ENCODE results near the gene NUDCD3. TPM values are rescaled to one million over a fixed set of nuclear protein-coding genes. Genes with fewer than 3 reads are reported as not detected.

NUDCD3 gene
- total RNA-seq, 1 experiment from 2014 or later = 82.3 TPM

DNA sequence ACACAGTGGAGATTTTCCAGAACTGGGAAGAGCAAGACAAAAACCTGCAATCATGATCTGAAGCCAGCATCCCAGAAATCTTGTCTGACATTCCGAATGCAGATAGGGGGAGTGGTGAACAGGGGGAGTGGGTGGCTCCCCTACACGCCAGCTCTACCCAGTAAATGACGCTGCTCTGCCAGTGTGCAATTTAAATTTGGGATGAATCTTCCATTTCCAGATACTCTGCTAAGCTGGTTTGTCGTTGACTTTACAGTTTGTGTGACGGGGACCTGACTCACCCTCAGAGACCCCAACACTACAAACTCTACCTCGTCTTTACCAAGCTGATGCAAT is 96.4 kb downstream of the NUDCD3 start:
- H3F3A ChIP-seq (ENCODE audit: low read length, unreplicated experiment) = no peaks in the 10 kb centered on the region
- ChIA-PET CTCF (no interaction called here), POLR2A (ENCODE audit: unreplicated experiment) (no interaction called here)
- DNase-seq (no peak), ATAC-seq (no peak)
- intact Hi-C loops (cut with micrococcal nuclease) = no loop called here
- no peaks in the 10 kb centered on the region for H3K4me1 ChIP-seq (ENCODE audit: insufficient read depth, low read length)
- no peaks in the 10 kb centered on the region for H3K9me2 ChIP-seq (replicated peaks; ENCODE audit: low read length)
- TF ChIP-seq EZH2 (IDR thresholded peaks at IDR 0.05; ENCODE audit: low read length, unreplicated experiment) = no peak
- H4K20me1 ChIP-seq (ENCODE audit: low read length) = no peaks in the 10 kb centered on the region
- no peak overlapping the region for H3K27ac ChIP-seq (ENCODE audit: low read length)
- no peak overlapping the region for H3K4me2 ChIP-seq (ENCODE audit: low read length)
- peaks cover 19% of the 10 kb centered on the region; the same call in 1 of the 2 replicates for H3K36me3 ChIP-seq (ENCODE audit: low read depth, low read length)
- no peaks in the 10 kb centered on the region for H3K27me3 ChIP-seq (ENCODE audit: low read length)
- BruUV-seq (replicated peaks) = no TSS peak
- H3K9ac ChIP-seq (ENCODE audit: low read length) = no peak overlapping the region
- no peaks in the 10 kb centered on the region for H3K9me3 ChIP-seq (ENCODE audit: low read length)
- H3K4me3 ChIP-seq (ENCODE audit: low read length) = no peak overlapping the region
- H2AFZ ChIP-seq (ENCODE audit: low read length) = no peak overlapping the region
- no peaks in the 10 kb centered on the region for H3K79me2 ChIP-seq (ENCODE audit: low read length)

DNA sequence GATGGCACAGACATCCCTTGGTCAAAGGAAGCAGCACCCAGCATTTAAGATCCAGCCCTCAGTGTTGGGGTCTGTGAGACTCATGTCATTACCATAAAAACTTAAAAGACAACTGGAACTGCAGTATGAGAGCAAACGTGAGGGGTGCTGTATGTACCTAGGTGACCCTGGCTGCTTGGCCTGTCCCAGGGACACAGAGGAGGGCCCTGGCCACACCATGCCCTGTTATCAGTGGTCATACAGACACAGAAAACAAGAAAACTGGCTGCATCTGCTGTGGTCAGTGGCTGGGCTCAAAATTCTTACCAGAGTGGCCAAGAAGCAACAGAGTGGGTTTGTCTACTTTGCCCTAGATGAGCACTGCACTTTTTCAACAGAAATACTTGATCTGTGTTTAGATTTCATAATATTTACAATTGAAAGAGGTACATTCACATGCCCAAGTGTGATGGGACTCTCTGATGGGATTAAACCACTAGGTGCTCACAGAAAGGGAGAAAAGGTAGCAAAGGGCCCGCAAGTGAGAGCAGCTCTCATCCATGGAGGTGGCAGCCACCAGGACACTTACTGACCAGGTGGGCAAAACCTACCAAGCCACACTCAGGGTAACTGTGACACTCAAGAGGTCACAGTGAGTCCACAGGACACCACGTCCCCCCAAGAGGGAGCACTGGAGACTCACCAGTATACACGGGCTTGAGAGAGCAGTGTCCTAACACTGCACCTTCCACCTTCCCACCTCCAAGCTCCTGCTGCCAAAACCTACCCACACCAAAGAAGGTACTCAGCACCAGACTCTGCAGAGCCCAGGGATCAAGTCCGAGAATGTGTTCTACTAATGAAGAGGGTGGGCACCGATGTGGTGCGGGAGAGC is 97.0 kb downstream of the NUDCD3 start:
- ChIA-PET CTCF (no interaction called here), POLR2A (ENCODE audit: unreplicated experiment) (no interaction called here)
- no peaks in the 10 kb centered on the region for H3K27me3 ChIP-seq (ENCODE audit: low read length)
- no TSS peak for BruUV-seq (replicated peaks)
- H3K9me2 ChIP-seq (replicated peaks; ENCODE audit: low read length) = no peaks in the 10 kb centered on the region
- peaks cover 20% of the 10 kb centered on the region; the same call in 1 of the 2 replicates for H3K36me3 ChIP-seq (ENCODE audit: low read depth, low read length)
- ATAC-seq = no peak
- no peak for DNase-seq
- H3K4me1 ChIP-seq (ENCODE audit: insufficient read depth, low read length) = no peaks in the 10 kb centered on the region
- no peak overlapping the region for H3K4me3 ChIP-seq (ENCODE audit: low read length)
- no peaks in the 10 kb centered on the region for H3K79me2 ChIP-seq (ENCODE audit: low read length)
- H4K20me1 ChIP-seq (ENCODE audit: low read length) = no peaks in the 10 kb centered on the region
- H2AFZ ChIP-seq (ENCODE audit: low read length) = no peak overlapping the region
- no peak overlapping the region for H3K27ac ChIP-seq (ENCODE audit: low read length)
- no peaks in the 10 kb centered on the region for H3F3A ChIP-seq (ENCODE audit: low read length, unreplicated experiment)
- H3K9ac ChIP-seq (ENCODE audit: low read length) = no peak overlapping the region
- H3K9me3 ChIP-seq (ENCODE audit: low read length) = no peaks in the 10 kb centered on the region
- TF ChIP-seq EZH2 (IDR thresholded peaks at IDR 0.05; ENCODE audit: low read length, unreplicated experiment) (no peak), EZH2phosphoT487 (IDR thresholded peaks at IDR 0.05; ENCODE audit: borderline replicate concordance, low read length) (no peak)
- TF ChIP-seq, protein P1, sequence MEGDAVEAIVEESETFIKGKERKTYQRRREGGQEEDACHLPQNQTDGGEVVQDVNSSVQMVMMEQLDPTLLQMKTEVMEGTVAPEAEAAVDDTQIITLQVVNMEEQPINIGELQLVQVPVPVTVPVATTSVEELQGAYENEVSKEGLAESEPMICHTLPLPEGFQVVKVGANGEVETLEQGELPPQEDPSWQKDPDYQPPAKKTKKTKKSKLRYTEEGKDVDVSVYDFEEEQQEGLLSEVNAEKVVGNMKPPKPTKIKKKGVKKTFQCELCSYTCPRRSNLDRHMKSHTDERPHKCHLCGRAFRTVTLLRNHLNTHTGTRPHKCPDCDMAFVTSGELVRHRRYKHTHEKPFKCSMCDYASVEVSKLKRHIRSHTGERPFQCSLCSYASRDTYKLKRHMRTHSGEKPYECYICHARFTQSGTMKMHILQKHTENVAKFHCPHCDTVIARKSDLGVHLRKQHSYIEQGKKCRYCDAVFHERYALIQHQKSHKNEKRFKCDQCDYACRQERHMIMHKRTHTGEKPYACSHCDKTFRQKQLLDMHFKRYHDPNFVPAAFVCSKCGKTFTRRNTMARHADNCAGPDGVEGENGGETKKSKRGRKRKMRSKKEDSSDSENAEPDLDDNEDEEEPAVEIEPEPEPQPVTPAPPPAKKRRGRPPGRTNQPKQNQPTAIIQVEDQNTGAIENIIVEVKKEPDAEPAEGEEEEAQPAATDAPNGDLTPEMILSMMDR (conservative IDR thresholded peaks at IDR 0.05; ENCODE audit: low read depth, low read length) = no peak
- H3K4me2 ChIP-seq (ENCODE audit: low read length) = no peak overlapping the region
- intact Hi-C loops (cut with micrococcal nuclease) = no loop called here

DNA sequence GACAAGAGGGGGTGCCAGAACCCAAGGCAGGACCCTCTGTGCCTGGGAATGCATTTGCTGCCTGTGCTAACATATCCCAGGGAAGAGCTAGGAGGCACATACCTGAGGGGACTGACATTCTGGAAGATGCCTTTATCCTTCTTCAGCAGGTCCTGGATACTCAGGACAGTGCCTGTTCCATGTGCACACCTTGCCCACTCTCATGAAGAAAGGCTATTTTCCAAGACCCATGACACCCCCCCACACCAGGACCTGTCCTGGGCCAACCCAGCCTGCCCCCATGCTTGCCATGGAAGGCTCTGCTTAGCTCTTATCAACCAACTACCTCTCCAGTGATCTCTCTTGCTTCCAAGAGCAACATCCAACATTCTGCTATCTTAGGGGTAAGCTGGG is 97.8 kb downstream of the NUDCD3 start:
- Histone ChIP-seq H3K4me3 (ENCODE audit: low read length) (no peak overlapping the region), H3K27me3 (ENCODE audit: low read length) (no peaks in the 10 kb centered on the region), H3K9me3 (ENCODE audit: low read length) (no peaks in the 10 kb centered on the region), H3K4me2 (ENCODE audit: low read length) (no peak overlapping the region), H3F3A (ENCODE audit: low read length, unreplicated experiment) (no peaks in the 10 kb centered on the region), H4K20me1 (ENCODE audit: low read length) (no peaks in the 10 kb centered on the region), H3K79me2 (ENCODE audit: low read length) (no peaks in the 10 kb centered on the region), H3K36me3 (ENCODE audit: low read depth, low read length) (peaks cover 19% of the 10 kb centered on the region; the same call in 1 of the 2 replicates), H3K27ac (ENCODE audit: low read length) (no peak overlapping the region), H3K9me2 (replicated peaks; ENCODE audit: low read length) (no peaks in the 10 kb centered on the region), H3K9ac (ENCODE audit: low read length) (no peak overlapping the region), H3K4me1 (ENCODE audit: insufficient read depth, low read length) (no peaks in the 10 kb centered on the region), H2AFZ (ENCODE audit: low read length) (no peak overlapping the region)
- DNase-seq (no peak), ATAC-seq (no peak)
- intact Hi-C loops (cut with micrococcal nuclease) = no loop called here
- POLR2A ChIA-PET (ENCODE audit: unreplicated experiment) = no interaction called here
- no TSS peak for BruUV-seq (replicated peaks)
- CTCF ChIA-PET = no interaction called here
- TF ChIP-seq EZH2 (IDR thresholded peaks at IDR 0.05; ENCODE audit: low read length, unreplicated experiment) (no peak), EZH2phosphoT487 (IDR thresholded peaks at IDR 0.05; ENCODE audit: borderline replicate concordance, low read length) (no peak)
- TF ChIP-seq, protein P1 (conservative IDR thresholded peaks at IDR 0.05; ENCODE audit: low read depth, low read length) = no peak

Measured in PC-3 (cell line).